CD4-positive, alpha-beta T cell (primary cell): ENCODE data around the gene ATP2A1. TPM values are rescaled to one million over a fixed set of nuclear protein-coding genes. Genes with fewer than 3 reads are reported as not detected.

Experiments used
- ATAC-seq: fragments of 200-7000 bp; cut with Tn5 transposase; one replicate; pipeline ENCODE4 v1.10.0; 2022; ENCODE audit warnings: mild to moderate bottlenecking; ENCODE audit not compliant: poor library complexity
- CTCF ChIA-PET: fragments of 350-600 bp; sonication (Branson Sonifier 250); formaldehyde crosslinking; loops from one replicate; lab custom pipeline; 2021; ENCODE audit warnings: antibody characterized with exemption, inconsistent platforms; lab: Charles Lee
- POLR2A ChIA-PET: fragments of 350-600 bp; sonication (Branson Sonifier 250); formaldehyde crosslinking; loops from one replicate; lab custom pipeline; 2021; ENCODE audit warnings: antibody characterized with exemption, inconsistent platforms; lab: Charles Lee
- DNase-seq, 14 experiments: peaks; one replicate each; pipeline ENCODE4 v3.0.0-alpha.2; 2013 to 2020; ENCODE audit warnings: mixed read lengths in 2 of 14
- H3K27ac ChIP-seq, 2 donors: one replicate each; pipeline versions ENCODE4 v1.5.1 to v1.7.0; 2013; ENCODE audit warnings: low read length in 2 of 2, low read depth in 1 of 2, mild to moderate bottlenecking in 1 of 2
- H3K27me3 ChIP-seq, 2 experiments: 1 replicate in 1 of 2; 2 replicates in 1 of 2; pipeline versions ENCODE4 v1.6.1 to v1.7.0; 2013; ENCODE audit warnings: low read length in 2 of 2, control low read depth in 1 of 2, mild to moderate bottlenecking in 1 of 2, moderate library complexity in 1 of 2; ENCODE audit not compliant: insufficient read depth in 2 of 2, control insufficient read depth in 1 of 2
- H3K36me3 ChIP-seq: one replicate; pipeline ENCODE4 v1.6.1; 2013; ENCODE audit warnings: low read length, control low read depth; ENCODE audit not compliant: insufficient read depth
- H3K4me1 ChIP-seq: one replicate; pipeline ENCODE4 v1.6.1; 2013; ENCODE audit warnings: low read length, control low read depth; ENCODE audit not compliant: insufficient read depth
- H3K4me3 ChIP-seq: one replicate; pipeline ENCODE4 v1.5.1; 2013; ENCODE audit warnings: mild to moderate bottlenecking, low read length, moderate library complexity
- H3K9me3 ChIP-seq, 2 experiments: 1 replicate in 1 of 2; 2 replicates in 1 of 2; pipeline versions ENCODE4 v1.6.1 to v1.7.0; 2013; ENCODE audit warnings: low read length in 2 of 2, mild to moderate bottlenecking in 2 of 2, control low read depth in 1 of 2, moderate library complexity in 1 of 2; ENCODE audit not compliant: control insufficient read depth in 1 of 2, insufficient read depth in 1 of 2
- H3K27ac Mint-ChIP-seq: one replicate; pipeline ENCODE4 v1.8.0; 2020; ENCODE audit warnings: mixed read lengths
- H3K27me3 Mint-ChIP-seq: one replicate; pipeline ENCODE4 v1.8.0; 2021; ENCODE audit warnings: mixed read lengths
- H3K36me3 Mint-ChIP-seq: one replicate; pipeline ENCODE4 v1.8.0; 2021; ENCODE audit warnings: low read depth, mixed read lengths
- H3K4me1 Mint-ChIP-seq: one replicate; pipeline ENCODE4 v1.8.0; 2021; ENCODE audit warnings: low read depth, mixed read lengths
- H3K4me3 Mint-ChIP-seq: one replicate; pipeline ENCODE4 v1.8.0; 2020; ENCODE audit warnings: mild to moderate bottlenecking, mixed read lengths
- H3K9me3 Mint-ChIP-seq: one replicate; pipeline ENCODE4 v1.8.0; 2020; ENCODE audit warnings: mixed read lengths
- CTCF ChIP-seq: fragments of 200-600 bp; IDR thresholded peaks from one replicate; pipeline ENCODE4 v1.8.0; 2022; ENCODE audit warnings: antibody characterized with exemption, mild to moderate bottlenecking
- intact Hi-C, 2 experiments: fragments of 100-400 bp; cut with DNase I in 1 of 2; cut with micrococcal nuclease in 1 of 2; formaldehyde crosslinking; loops; one replicate each; pipeline versions ENCODE4 v1.15.1 to v1.9.0; 2023 to 2025; cut with DNase I, micrococcal nuclease
- total RNA-seq, 174 experiments: library from RNA in 2 of 174; stranded (reverse) in 2 of 174; gene quantifications; one replicate each; pipeline ENCODE4 v1.2.3 and lab custom pipeline; 2021 to 2026

ATP2A1 gene
- total RNA-seq, 2 experiments from 2014 or later: 0.56 to 0.77 TPM

GRCh38 chr16:28935346-28935745, 57.1 kb downstream of the ATP2A1 start:
- intact Hi-C loops: no loop called here
- H3K27ac Mint-ChIP-seq: no peak overlapping the region
- H3K4me1 ChIP-seq: peaks cover 23% of the 10 kb centered on the region

GRCh38 chr16:28935924-28936783, 57.9 kb downstream of the ATP2A1 start:
- intact Hi-C loops: no loop called here
- POLR2A ChIA-PET: interaction anchor here (0.6 to 1.5 kb wide), 7 partner anchors 9 to 114 kb away, joined by 3 to 11 read pairs (median 3); partner anchors contain the start of genes ATXN2L, NFATC2IP, RABEP2 and SH2B1
- no peak for TF ChIP-seq CTCF
- H3K27ac ChIP-seq: no peak overlapping the region
- H3K9me3 Mint-ChIP-seq: no peaks in the 10 kb centered on the region
- no peaks in the 10 kb centered on the region for H3K27me3 Mint-ChIP-seq
- H3K4me1 Mint-ChIP-seq: peaks cover 28% of the 10 kb centered on the region
- H3K4me3 Mint-ChIP-seq: peak overlapping the region; percentile 80
- no peaks in the 10 kb centered on the region for H3K36me3 ChIP-seq
- H3K4me3 ChIP-seq: peak overlapping the region; percentile 36
- H3K27me3 ChIP-seq: no peaks in the 10 kb centered on the region
- H3K27ac Mint-ChIP-seq: peak overlapping the region; percentile 47
- ATAC-seq (peak; percentile 100), DNase-seq (peak; percentile 64 to 93 (median 82))
- CTCF ChIA-PET: interaction anchor here (1.6 kb wide), 1 partner anchor 9 kb away, joined by 6 read pairs; no protein-coding TSS in a partner anchor
- peaks cover 15% of the 10 kb centered on the region for H3K4me1 ChIP-seq
- H3K36me3 Mint-ChIP-seq: no peaks in the 10 kb centered on the region
- peaks cover 0 to 4% of the 10 kb centered on the region in 2 experiments for H3K9me3 ChIP-seq

More at GRCh38 chr16:28935346-28935745, 57.1 kb downstream of the ATP2A1 start:
- DNase-seq (no peak), ATAC-seq (no peak)
- Histone ChIP-seq H3K4me3 (no peak overlapping the region), H3K9me3 (peaks cover 0 to 4% of the 10 kb centered on the region in 2 experiments), H3K27ac (no peak overlapping the region), H3K27me3 (no peaks in the 10 kb centered on the region), H3K36me3 (no peaks in the 10 kb centered on the region)
- H3K4me1 Mint-ChIP-seq: peaks cover 35% of the 10 kb centered on the region
- CTCF ChIA-PET: no interaction called here
- no peak for TF ChIP-seq CTCF
- H3K4me3 Mint-ChIP-seq: no peak overlapping the region
- H3K9me3 Mint-ChIP-seq: no peaks in the 10 kb centered on the region
- H3K36me3 Mint-ChIP-seq: no peaks in the 10 kb centered on the region
- no peaks in the 10 kb centered on the region for H3K27me3 Mint-ChIP-seq
- POLR2A ChIA-PET: interaction anchor here (1.4 to 1.5 kb wide), 2 partner anchors 12 to 72 kb away, joined by 3 to 7 read pairs; partner anchors contain the start of gene SH2B1

- Mint-ChIP-seq H3K27ac (peak overlapping the region; percentile 47), H3K36me3 (no peaks in the 10 kb centered on the region), H3K27me3 (no peaks in the 10 kb centered on the region), H3K4me1 (peaks cover 28% of the 10 kb centered on the region), H3K4me3 (peak overlapping the region; percentile 80), H3K9me3 (no peaks in the 10 kb centered on the region)
- H3K9me3 ChIP-seq: peaks cover 0 to 4% of the 10 kb centered on the region in 2 experiments
- H3K27ac ChIP-seq: no peak overlapping the region
- CTCF ChIA-PET: interaction anchor here (1.6 kb wide), 1 partner anchor 8 kb away, joined by 6 read pairs; no protein-coding TSS in a partner anchor
- peak in 1 of 14 experiments; percentile 14 for DNase-seq
- no peak for TF ChIP-seq CTCF
- peaks cover 14% of the 10 kb centered on the region for H3K4me1 ChIP-seq
- H3K27me3 ChIP-seq: no peaks in the 10 kb centered on the region
- no peaks in the 10 kb centered on the region for H3K36me3 ChIP-seq
- POLR2A ChIA-PET: interaction anchor here (0.8 to 1.5 kb wide), 6 partner anchors 9 to 73 kb away, joined by 3 to 11 read pairs (median 4); partner anchors contain the start of genes NFATC2IP, RABEP2 and SH2B1
- intact Hi-C loops: no loop called here
- H3K4me3 ChIP-seq: peak overlapping the region; percentile 36
- ATAC-seq: no peak
Measured at GRCh38 chr16:28936784-28937155, 58.5 kb downstream of the ATP2A1 start.
